IPS-NIHi11 (cell line): ENCODE data around the gene TDRD7.

ENCODE experiments used
- DNase-seq: peaks from one replicate; pipeline ENCODE4 v3.0.0; 2012; ENCODE audit warnings: mixed read lengths, low spot score

TDRD7 gene

DNA sequence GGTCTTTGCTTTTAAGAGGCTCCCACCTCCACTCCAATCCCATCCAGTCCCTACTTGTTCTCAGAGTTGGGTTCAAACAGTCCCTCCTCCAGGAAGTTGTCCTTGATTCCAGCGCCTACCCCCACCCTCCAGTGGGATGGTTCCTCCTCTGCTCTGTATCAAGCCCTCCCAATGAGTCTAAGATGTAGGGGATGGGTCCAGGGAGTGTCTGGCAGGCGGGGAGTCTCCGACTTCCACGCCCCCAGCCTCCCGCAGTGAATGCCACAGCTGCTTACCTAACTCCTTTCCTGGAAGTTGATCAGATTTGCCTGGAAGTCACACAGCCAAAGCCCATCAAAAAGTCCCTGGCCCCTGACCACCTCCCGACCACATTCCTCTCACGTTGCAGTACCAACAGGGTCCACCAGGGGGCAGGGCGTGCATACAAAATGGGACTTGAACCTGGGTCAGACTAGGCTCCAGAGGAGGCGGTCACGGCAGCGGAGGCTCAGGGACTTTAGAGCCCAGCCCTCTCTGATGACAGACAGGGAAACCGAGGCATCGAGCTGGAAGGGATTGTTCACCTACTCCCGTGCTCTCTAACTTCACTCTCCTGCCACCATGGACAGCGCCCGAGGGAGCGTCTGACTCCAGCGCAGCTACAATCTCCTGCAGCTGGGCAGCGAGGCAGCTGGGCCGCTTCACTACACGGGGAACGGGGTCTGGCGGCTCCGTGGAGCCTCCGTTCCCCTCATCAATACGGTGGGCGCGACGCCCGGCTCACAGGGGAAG, 25.0 kb upstream of the TDRD7 start:
- peak; percentile 93 for DNase-seq

- no peak for DNase-seq
These were observed 24.4 kb upstream of the TDRD7 start for GRCh38 chr9:97387504-97387886.

- peak; percentile 62 for DNase-seq
These were observed 23.8 kb upstream of the TDRD7 start for GRCh38 chr9:97387936-97388684.

DNA sequence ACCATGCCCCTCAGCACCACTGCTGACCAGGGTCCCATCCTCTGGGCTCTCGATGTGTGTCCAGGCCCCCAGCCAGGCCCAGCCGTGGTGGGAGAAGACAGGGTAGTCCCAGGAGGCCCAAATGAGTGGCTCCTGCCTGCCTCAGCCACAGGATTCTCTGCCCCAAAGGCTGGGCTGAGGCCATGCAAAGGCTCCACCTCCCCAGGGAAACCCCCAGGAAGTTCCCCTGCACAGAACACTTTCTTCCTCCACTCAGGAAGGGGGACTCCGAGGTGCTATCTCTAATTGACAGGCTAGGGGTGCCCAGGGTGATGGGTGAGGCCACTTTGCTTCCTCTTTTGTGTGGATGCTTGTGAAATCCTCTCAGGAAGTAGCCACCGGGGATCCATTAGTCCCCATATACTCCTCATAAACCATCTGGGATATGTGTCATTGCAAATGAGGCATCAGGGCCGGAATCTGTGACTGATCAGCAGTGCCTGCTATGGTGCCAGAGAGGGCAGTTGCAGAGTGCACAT, 23.1 kb upstream of the TDRD7 start:
- DNase-seq = no peak

DNA sequence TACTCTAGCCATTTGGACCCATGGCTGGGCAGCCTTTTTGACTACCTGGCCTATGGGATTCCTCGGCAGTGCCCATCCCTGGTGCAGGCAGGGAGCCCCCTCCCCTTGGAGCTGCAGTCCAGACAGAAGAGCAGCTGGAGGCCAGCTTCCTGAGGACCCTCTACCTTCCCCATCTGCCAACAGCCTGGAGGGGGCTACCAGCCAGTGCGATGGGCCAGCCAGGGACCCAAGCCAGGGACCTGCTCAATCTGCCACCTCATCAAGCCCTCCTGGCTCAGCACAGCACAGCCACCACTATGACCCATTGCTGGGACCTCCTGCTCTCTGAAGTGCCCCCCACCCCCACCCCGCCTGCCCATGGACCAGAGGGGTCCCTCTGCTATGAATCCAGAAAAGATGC, 22.6 kb upstream of the TDRD7 start:
- no peak for DNase-seq

- DNase-seq = no peak
These were observed 21.0 kb upstream of the TDRD7 start for GRCh38 chr9:97390791-97391406.

- no peak for DNase-seq
These were observed 17.0 kb upstream of the TDRD7 start for GRCh38 chr9:97394881-97395280.

DNA sequence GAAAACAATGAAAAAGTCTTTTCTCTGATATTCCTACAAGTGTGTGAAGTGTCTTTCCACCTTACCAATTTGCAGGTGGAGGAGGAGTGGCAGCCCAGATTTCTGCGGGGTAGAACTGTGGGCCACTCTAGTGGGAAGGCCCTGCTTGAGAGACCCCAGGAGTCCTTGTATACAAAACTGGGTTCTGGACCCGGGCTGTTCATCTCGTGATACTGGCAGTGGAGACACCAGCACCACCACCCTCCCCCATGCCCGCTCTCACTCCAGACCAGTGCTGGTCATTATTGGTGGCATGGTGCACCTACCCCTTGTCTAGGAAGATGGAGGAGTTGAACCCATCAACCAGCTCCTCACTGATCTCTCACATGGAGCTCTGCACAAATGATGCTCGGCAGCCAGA, 16.2 kb upstream of the TDRD7 start:
- DNase-seq = no peak

GRCh38 chr9:97396256-97396655, 15.6 kb upstream of the TDRD7 start:
- DNase-seq = no peak

GRCh38 chr9:97397220-97397619, 14.7 kb upstream of the TDRD7 start:
- no peak for DNase-seq

GRCh38 chr9:97398999-97399758, 12.7 kb upstream of the TDRD7 start:
- peak; percentile 93 for DNase-seq

GRCh38 chr9:97403746-97404316, 8.1 kb upstream of the TDRD7 start:
- DNase-seq = no peak

- DNase-seq = no peak
These were observed 6.3 kb upstream of the TDRD7 start for GRCh38 chr9:97405551-97405950.

GRCh38 chr9:97406620-97407177, 5.2 kb upstream of the TDRD7 start:
- no peak for DNase-seq

DNA sequence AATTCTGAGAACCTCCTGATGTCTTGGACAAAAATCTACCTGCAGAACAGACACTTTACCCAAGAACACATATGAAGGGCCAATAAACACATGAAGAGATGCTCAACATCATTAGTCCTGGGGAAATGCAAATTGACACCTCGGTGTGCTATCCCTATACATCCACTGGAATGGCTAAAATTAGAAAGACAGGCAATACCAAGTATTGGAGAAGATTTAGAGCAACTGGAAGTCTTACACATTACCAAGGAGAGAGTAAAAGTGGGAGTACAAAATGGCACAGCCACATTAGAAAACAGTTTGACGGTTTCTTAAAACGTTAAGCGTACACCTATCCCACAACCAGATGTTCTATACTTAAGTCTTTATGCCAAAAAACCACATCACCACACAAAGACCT, 3.3 kb upstream of the TDRD7 start:
- DNase-seq = no peak

- no peak for DNase-seq
These were observed 482 bp upstream of the TDRD7 start for GRCh38 chr9:97411440-97411788.

- DNase-seq = peak; percentile 31
These were observed 910 bp downstream of the TDRD7 start for GRCh38 chr9:97412626-97413385.

- DNase-seq = no peak
These were observed 1.6 kb downstream of the TDRD7 start for GRCh38 chr9:97413462-97413861.

DNA sequence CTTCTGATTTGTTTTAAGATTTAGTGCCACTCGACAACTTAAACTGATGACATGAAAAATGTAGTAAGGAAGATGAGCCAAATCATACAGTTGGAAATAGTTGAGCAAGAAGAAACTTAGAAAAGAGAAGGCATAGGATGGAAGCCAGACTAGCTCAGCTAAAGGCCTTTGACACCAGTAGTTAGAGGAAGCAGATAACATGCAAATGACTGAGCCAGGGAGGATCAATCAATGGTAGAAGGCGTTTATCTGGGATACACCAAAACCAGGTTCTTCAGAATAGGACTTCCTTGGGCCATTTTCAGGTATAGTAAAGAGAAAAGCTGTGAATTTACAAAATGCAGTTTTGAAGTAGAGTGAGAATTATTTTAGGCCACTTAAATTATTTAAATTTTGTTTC, 3.2 kb downstream of the TDRD7 start:
- DNase-seq = no peak

GRCh38 chr9:97418880-97419279, 7.0 kb downstream of the TDRD7 start:
- no peak for DNase-seq

GRCh38 chr9:97419309-97419867, 7.5 kb downstream of the TDRD7 start:
- no peak for DNase-seq
